ENCODE data around the gene TEAD1.

GRCh38 chr11:12662101-12662689 is 12.0 kb upstream of the TEAD1 start:
- no peak for TF ChIP-seq CTCF (IDR thresholded peaks at IDR 0.05)
- TF ChIP-seq POLR2A (IDR thresholded peaks at IDR 0.05) = no peak
